HepG2 (cell line): ENCODE measurements around the gene IPO13. TPM values are rescaled to one million over a fixed set of nuclear protein-coding genes. Genes with fewer than 3 reads are reported as not detected.

ENCODE experiments used
- CREM ChIP-seq, 2 experiments: sonication (generic) in 1 of 2; formaldehyde crosslinking in 1 of 2; IDR thresholded peaks; 2 replicates each; pipeline versions ENCODE4 v1.4.0 to v1.6.1; 2016 to 2020; ENCODE audit warnings: antibody characterized with exemption in 1 of 2, mild to moderate bottlenecking in 1 of 2, missing genetic modification reagents in 1 of 2
- HDAC2 ChIP-seq: sonication (generic); formaldehyde crosslinking; IDR thresholded peaks from 2 replicates; pipeline ENCODE4 v1.4.0; 2020; ENCODE audit warnings: missing genetic modification reagents
- MED1 ChIP-seq: sonication (generic); formaldehyde crosslinking; IDR thresholded peaks from 2 replicates; pipeline ENCODE4 v1.4.0; 2020; ENCODE audit warnings: missing genetic modification reagents
- MEIS2 ChIP-seq: sonication (generic); formaldehyde crosslinking; IDR thresholded peaks from 2 replicates; pipeline ENCODE4 v1.9.0; 2021; ENCODE audit warnings: mild to moderate bottlenecking, missing genetic modification reagents
- NFKB2 ChIP-seq: sonication (generic); formaldehyde crosslinking; IDR thresholded peaks from 2 replicates; pipeline ENCODE4 v1.4.0; 2020; ENCODE audit warnings: missing genetic modification reagents, borderline replicate concordance
- RCOR2 ChIP-seq: IDR thresholded peaks from 2 replicates; pipeline ENCODE4 v1.6.1; 2016; ENCODE audit warnings: missing biosample characterization, missing genetic modification reagents
- REL ChIP-seq: sonication (generic); formaldehyde crosslinking; conservative IDR thresholded peaks from 2 replicates; pipeline ENCODE4 v1.8.0; 2022; ENCODE audit warnings: mild to moderate bottlenecking, missing genetic modification reagents, moderate library complexity
- U2AF2 ChIP-seq: fragments of 200-400 bp; formaldehyde crosslinking; IDR thresholded peaks from 2 replicates; pipeline ENCODE4 v1.6.1; 2017; ENCODE audit warnings: low read depth, mild to moderate bottlenecking, low read length
- ZFY ChIP-seq: sonication (generic); formaldehyde crosslinking; IDR thresholded peaks from 2 replicates; pipeline ENCODE4 v1.4.0; 2020; ENCODE audit warnings: missing genetic modification reagents
- ZNF224 ChIP-seq: sonication (generic); formaldehyde crosslinking; IDR thresholded peaks from 2 replicates; pipeline ENCODE4 v1.5.0; 2020; ENCODE audit warnings: mild to moderate bottlenecking, missing genetic modification reagents
- ZNF326 ChIP-seq: sonication (generic); formaldehyde crosslinking; IDR thresholded peaks from 2 replicates; pipeline ENCODE4 v1.4.0; 2020; ENCODE audit warnings: missing genetic modification reagents, borderline replicate concordance
- ZNF563 ChIP-seq: sonication (generic); formaldehyde crosslinking; IDR thresholded peaks from 2 replicates; pipeline ENCODE4 v1.8.0; 2022; ENCODE audit warnings: mild to moderate bottlenecking, moderate library complexity, missing genetic modification reagents
- ZNF567 ChIP-seq: sonication (generic); formaldehyde crosslinking; IDR thresholded peaks from 2 replicates; pipeline ENCODE4 v1.8.1; 2023; ENCODE audit warnings: mild to moderate bottlenecking, missing genetic modification reagents, borderline replicate concordance
- ZNF619 ChIP-seq: sonication (generic); formaldehyde crosslinking; IDR thresholded peaks from 2 replicates; pipeline ENCODE4 v1.4.0; 2020; ENCODE audit warnings: mild to moderate bottlenecking, missing genetic modification reagents
- ZNF652 ChIP-seq: IDR thresholded peaks from 2 replicates; pipeline ENCODE4 v1.6.1; 2016; ENCODE audit warnings: low read depth, borderline replicate concordance
- ZNF709 ChIP-seq: sonication (generic); formaldehyde crosslinking; IDR thresholded peaks from 2 replicates; pipeline ENCODE4 v1.5.0; 2020; ENCODE audit warnings: mild to moderate bottlenecking, missing genetic modification reagents
- polyA plus RNA-seq, 8 experiments: library from polyadenylated mRNA; depleted of rRNA in 3 of 8; stranded (reverse) in 7 of 8; unstranded in 1 of 8; fragments of >200 nt; fragmentation: Illumina TruSeq in 4 of 8; extraction: Trizol in 4 of 8; gene quantifications; 2 replicates each; pipeline versions ENCODE4 v1.2.1 to v1.2.3, GENCODE V29; 2011 to 2016; ENCODE audit warnings: low read depth in 4 of 8, missing spikeins in 1 of 8, mixed read lengths in 1 of 8; ENCODE audit not compliant: insufficient read depth in 1 of 8
- total RNA-seq, 5 experiments: library from RNA; depleted of rRNA; stranded (reverse); fragments of >200 nt; fragmentation: Illumina TruSeq; extraction: Trizol; gene quantifications; 2 replicates each; pipeline ENCODE4 v1.2.3, GENCODE V29; 2016; ENCODE audit warnings: low read depth in 1 of 5
- TF ChIP-seq, protein P1 (sequence below): sonication (generic); formaldehyde crosslinking; IDR thresholded peaks from one replicate; pipeline ENCODE4 v1.5.1; 2020; ENCODE audit warnings: mild to moderate bottlenecking, missing genetic modification reagents; ENCODE audit errors: not compliant biosample characterization
- TF ChIP-seq, protein P2 (sequence below), 2 experiments: fragments of 450-650 bp in 1 of 2; sonication (generic) in 1 of 2; formaldehyde crosslinking; IDR thresholded peaks; 2 replicates each; pipeline versions ENCODE4 v1.5.0 to v1.8.0; 2020 to 2022; ENCODE audit warnings: mild to moderate bottlenecking in 1 of 2, missing genetic modification reagents in 1 of 2
- TF ChIP-seq, protein P3 (sequence below): IDR thresholded peaks from 2 replicates; pipeline ENCODE4 v1.6.1; 2016; ENCODE audit warnings: missing compliant biosample characterization, missing genetic modification reagents, borderline replicate concordance

IPO13 gene
- total and polyA plus RNA-seq, 2 of the 13 experiments (the other 11 are each of a cell fraction or from before 2014, with no cell fraction given), result 12.9 to 15.6 TPM

DNA sequence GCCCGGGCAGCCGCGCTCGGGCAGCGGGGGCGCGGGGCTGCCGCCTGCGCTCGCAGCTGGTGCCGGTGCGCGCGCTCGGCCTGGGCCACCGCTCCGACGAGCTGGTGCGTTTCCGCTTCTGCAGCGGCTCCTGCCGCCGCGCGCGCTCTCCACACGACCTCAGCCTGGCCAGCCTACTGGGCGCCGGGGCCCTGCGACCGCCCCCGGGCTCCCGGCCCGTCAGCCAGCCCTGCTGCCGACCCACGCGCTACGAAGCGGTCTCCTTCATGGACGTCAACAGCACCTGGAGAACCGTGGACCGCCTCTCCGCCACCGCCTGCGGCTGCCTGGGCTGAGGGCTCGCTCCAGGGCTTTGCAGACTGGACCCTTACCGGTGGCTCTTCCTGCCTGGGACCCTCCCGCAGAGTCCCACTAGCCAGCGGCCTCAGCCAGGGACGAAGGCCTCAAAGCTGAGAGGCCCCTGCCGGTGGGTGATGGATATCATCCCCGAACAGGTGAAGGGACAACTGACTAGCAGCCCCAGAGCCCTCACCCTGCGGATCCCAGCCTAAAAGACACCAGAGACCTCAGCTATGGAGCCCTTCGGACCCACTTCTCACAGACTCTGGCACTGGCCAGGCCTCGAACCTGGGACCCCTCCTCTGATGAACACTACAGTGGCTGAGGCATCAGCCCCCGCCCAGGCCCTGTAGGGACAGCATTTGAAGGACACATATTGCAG is 10.2 kb upstream of the IPO13 start (continued):
- TF ChIP-seq, protein P1, sequence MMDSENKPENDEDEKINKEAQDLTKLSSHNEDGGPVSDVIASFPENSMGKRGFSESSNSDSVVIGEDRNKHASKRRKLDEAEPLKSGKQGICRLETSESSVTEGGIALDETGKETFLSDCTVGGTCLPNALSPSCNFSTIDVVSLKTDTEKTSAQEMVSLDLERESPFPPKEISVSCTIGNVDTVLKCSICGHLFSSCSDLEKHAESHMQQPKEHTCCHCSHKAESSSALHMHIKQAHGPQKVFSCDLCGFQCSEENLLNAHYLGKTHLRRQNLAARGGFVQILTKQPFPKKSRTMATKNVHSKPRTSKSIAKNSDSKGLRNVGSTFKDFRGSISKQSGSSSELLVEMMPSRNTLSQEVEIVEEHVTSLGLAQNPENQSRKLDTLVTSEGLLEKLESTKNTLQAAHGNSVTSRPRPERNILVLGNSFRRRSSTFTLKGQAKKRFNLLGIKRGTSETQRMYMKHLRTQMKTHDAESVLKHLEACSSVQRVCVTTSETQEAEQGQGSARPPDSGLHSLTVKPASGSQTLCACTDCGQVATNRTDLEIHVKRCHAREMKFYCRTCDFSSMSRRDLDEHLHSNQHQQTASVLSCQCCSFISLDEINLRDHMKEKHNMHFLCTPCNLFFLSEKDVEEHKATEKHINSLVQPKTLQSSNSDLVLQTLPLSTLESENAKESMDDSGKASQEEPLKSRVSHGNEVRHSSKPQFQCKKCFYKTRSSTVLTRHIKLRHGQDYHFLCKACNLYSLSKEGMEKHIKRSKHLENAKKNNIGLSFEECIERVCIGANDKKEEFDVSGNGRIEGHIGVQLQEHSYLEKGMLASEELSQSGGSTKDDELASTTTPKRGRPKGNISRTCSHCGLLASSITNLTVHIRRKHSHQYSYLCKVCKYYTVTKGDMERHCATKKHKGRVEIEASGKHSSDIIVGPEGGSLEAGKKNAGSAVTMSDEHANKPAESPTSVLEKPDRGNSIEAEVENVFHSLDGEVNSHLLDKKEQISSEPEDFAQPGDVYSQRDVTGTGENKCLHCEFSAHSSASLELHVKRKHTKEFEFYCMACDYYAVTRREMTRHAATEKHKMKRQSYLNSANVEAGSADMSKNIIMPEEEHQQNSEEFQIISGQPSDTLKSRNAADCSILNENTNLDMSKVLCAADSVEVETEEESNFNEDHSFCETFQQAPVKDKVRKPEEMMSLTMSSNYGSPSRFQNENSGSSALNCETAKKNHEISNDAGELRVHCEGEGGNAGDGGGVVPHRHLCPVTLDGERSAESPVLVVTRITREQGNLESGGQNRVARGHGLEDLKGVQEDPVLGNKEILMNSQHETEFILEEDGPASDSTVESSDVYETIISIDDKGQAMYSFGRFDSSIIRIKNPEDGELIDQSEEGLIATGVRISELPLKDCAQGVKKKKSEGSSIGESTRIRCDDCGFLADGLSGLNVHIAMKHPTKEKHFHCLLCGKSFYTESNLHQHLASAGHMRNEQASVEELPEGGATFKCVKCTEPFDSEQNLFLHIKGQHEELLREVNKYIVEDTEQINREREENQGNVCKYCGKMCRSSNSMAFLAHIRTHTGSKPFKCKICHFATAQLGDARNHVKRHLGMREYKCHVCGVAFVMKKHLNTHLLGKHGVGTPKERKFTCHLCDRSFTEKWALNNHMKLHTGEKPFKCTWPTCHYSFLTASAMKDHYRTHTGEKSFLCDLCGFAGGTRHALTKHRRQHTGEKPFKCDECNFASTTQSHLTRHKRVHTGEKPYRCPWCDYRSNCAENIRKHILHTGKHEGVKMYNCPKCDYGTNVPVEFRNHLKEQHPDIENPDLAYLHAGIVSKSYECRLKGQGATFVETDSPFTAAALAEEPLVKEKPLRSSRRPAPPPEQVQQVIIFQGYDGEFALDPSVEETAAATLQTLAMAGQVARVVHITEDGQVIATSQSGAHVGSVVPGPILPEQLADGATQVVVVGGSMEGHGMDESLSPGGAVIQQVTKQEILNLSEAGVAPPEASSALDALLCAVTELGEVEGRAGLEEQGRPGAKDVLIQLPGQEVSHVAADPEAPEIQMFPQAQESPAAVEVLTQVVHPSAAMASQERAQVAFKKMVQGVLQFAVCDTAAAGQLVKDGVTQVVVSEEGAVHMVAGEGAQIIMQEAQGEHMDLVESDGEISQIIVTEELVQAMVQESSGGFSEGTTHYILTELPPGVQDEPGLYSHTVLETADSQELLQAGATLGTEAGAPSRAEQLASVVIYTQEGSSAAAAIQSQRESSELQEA (CRISPR knock-in tag), result no peak
- TF ChIP-seq RCOR2 (CRISPR knock-in tag), result no peak
- TF ChIP-seq, protein P2, sequence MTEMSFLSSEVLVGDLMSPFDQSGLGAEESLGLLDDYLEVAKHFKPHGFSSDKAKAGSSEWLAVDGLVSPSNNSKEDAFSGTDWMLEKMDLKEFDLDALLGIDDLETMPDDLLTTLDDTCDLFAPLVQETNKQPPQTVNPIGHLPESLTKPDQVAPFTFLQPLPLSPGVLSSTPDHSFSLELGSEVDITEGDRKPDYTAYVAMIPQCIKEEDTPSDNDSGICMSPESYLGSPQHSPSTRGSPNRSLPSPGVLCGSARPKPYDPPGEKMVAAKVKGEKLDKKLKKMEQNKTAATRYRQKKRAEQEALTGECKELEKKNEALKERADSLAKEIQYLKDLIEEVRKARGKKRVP (CRISPR knock-in tag; IDR thresholded peaks at IDR 0.05), result 0 out of 4 replicates have a peak, but pooled peaks of 1 of the 2 experiments have one; percentile 16
- TF ChIP-seq MEIS2 (CRISPR knock-in tag), result 0 out of 2 replicates have a peak, but pooled peaks have one; percentile 6
- TF ChIP-seq HDAC2 (CRISPR knock-in tag), result peak; percentile 37; the same call in 1 of the 2 replicates
- no peak for TF ChIP-seq CREM (IDR thresholded peaks at IDR 0.05)
- no peak for TF ChIP-seq CREM (CRISPR knock-in tag; IDR thresholded peaks at IDR 0.05)
- peak; percentile 33; the same call in 1 of the 2 replicates for TF ChIP-seq MED1 (CRISPR knock-in tag)
- TF ChIP-seq REL (CRISPR knock-in tag), result 0 out of 2 replicates have a peak, but pooled peaks have one; percentile 42
- TF ChIP-seq ZFY (CRISPR knock-in tag), result peak; percentile 83
- TF ChIP-seq ZNF567 (CRISPR knock-in tag), result 0 out of 2 replicates have a peak, but pooled peaks have one; percentile 52
- TF ChIP-seq ZNF326 (CRISPR knock-in tag), result no peak
- TF ChIP-seq, protein P3, sequence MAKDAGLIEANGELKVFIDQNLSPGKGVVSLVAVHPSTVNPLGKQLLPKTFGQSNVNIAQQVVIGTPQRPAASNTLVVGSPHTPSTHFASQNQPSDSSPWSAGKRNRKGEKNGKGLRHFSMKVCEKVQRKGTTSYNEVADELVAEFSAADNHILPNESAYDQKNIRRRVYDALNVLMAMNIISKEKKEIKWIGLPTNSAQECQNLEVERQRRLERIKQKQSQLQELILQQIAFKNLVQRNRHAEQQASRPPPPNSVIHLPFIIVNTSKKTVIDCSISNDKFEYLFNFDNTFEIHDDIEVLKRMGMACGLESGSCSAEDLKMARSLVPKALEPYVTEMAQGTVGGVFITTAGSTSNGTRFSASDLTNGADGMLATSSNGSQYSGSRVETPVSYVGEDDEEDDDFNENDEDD (CRISPR knock-in tag), result peak; percentile 19; the same call in 1 of the 2 replicates
- TF ChIP-seq ZNF619 (CRISPR knock-in tag), result 0 out of 2 replicates have a peak, but pooled peaks have one; percentile 41
- no peak for TF ChIP-seq ZNF652 (CRISPR knock-in tag)
- TF ChIP-seq ZNF563, result peak; percentile 55; the same call in 1 of the 2 replicates
- no peak for TF ChIP-seq U2AF2
- peak; percentile 87 for TF ChIP-seq ZNF224 (CRISPR knock-in tag)
- TF ChIP-seq ZNF709 (CRISPR knock-in tag), result 0 out of 2 replicates have a peak, but pooled peaks have one; percentile 69
- peak; percentile 66; the same call in 1 of the 2 replicates for TF ChIP-seq NFKB2 (CRISPR knock-in tag)
